GM23248 (cell line): ENCODE data around the gene ENDOV. TPM values are rescaled to one million over a fixed set of nuclear protein-coding genes. Genes with fewer than 3 reads are reported as not detected.

ENCODE experiments used
- DNase-seq: peaks from one replicate; pipeline ENCODE4 v3.0.0-alpha.2; 2015
- H2AFZ ChIP-seq: fragments of 200-600 bp; sonication (generic); 2 replicates; pipeline ENCODE4 v1.6.1; 2016; ENCODE audit warnings: antibody characterized with exemption
- H3F3A ChIP-seq: fragments of 200-600 bp; sonication (generic); 2 replicates; pipeline ENCODE4 v1.6.1; 2016; ENCODE audit warnings: mild to moderate bottlenecking, antibody characterized with exemption, mixed run types; ENCODE audit not compliant: insufficient read depth
- H3K27ac ChIP-seq: fragments of 200-600 bp; sonication (generic); 2 replicates; pipeline ENCODE4 v1.5.1; 2016; ENCODE audit warnings: mild to moderate bottlenecking
- H3K27me3 ChIP-seq: fragments of 200-600 bp; sonication (generic); replicated peaks from 2 replicates; pipeline ENCODE4 v1.6.1; 2016; ENCODE audit warnings: mild to moderate bottlenecking; ENCODE audit not compliant: insufficient read depth
- H3K36me3 ChIP-seq: fragments of 200-600 bp; sonication (generic); 2 replicates; pipeline ENCODE4 v1.6.1; 2016; ENCODE audit warnings: low read depth, mild to moderate bottlenecking
- H3K4me1 ChIP-seq: fragments of 200-600 bp; sonication (generic); 2 replicates; pipeline ENCODE4 v1.6.1; 2016; ENCODE audit warnings: mild to moderate bottlenecking; ENCODE audit not compliant: insufficient read depth
- H3K4me2 ChIP-seq: fragments of 200-600 bp; sonication (generic); one replicate; pipeline ENCODE4 v1.6.1; 2016; ENCODE audit warnings: mild to moderate bottlenecking; ENCODE audit not compliant: unreplicated experiment
- H3K4me3 ChIP-seq: fragments of 200-600 bp; sonication (generic); 2 replicates; pipeline ENCODE4 v1.5.1; 2016; ENCODE audit warnings: mild to moderate bottlenecking
- H3K79me2 ChIP-seq: fragments of 200-600 bp; sonication (generic); 2 replicates; pipeline ENCODE4 v1.6.1; 2016; ENCODE audit warnings: mild to moderate bottlenecking; ENCODE audit not compliant: insufficient read depth
- H3K9ac ChIP-seq: fragments of 200-600 bp; sonication (generic); 2 replicates; pipeline ENCODE4 v1.6.1; 2016; ENCODE audit warnings: mild to moderate bottlenecking
- H3K9me2 ChIP-seq: fragments of 200-600 bp; sonication (generic); 2 replicates; pipeline ENCODE4 v1.6.1; 2016; ENCODE audit warnings: mixed run types, mild to moderate bottlenecking, moderate library complexity; ENCODE audit not compliant: insufficient read depth
- H3K9me3 ChIP-seq: fragments of 200-600 bp; sonication (generic); one replicate; pipeline ENCODE4 v1.6.1; 2017; ENCODE audit warnings: low read depth
- H4K20me1 ChIP-seq: fragments of 200-600 bp; sonication (generic); 2 replicates; pipeline ENCODE4 v1.6.0; 2016; ENCODE audit not compliant: insufficient read depth
- EZH2 ChIP-seq: fragments of 200-600 bp; sonication (generic); IDR thresholded peaks from 2 replicates; pipeline ENCODE4 v1.6.1; 2018; ENCODE audit warnings: antibody characterized with exemption, mild to moderate bottlenecking; ENCODE audit not compliant: insufficient read depth, poor library complexity, severe bottlenecking
- EZH2phosphoT487 ChIP-seq: fragments of 200-600 bp; sonication (generic); IDR thresholded peaks from 2 replicates; pipeline ENCODE4 v1.6.1; 2018; ENCODE audit warnings: antibody characterized with exemption, moderate library complexity, mild to moderate bottlenecking, low read depth; ENCODE audit not compliant: insufficient read depth
- WGBS, 2 experiments: methylation state at CpG; one replicate each; pipeline ENCODE4 v1.1.6; 2015 to 2017; ENCODE audit warnings: low lambda C conversion rate in 2 of 2, low coverage in 1 of 2; ENCODE audit errors: missing lambda C conversion rate in 2 of 2; 5-methylcytosine and 5-hydroxymethylcytosine counted together
- in situ Hi-C: fragments of 300-500 bp; cut with MboI; formaldehyde crosslinking; loops from 2 replicates; pipeline ENCODE4 v1.15.0; 2020
- polyA plus RNA-seq: library from polyadenylated mRNA; unstranded; fragments of >200 nt; fragmentation: Nextera tagmentation; extraction: Ambion mirVana; gene quantifications from 2 replicates; pipeline ENCODE4 v1.2.1, GENCODE V29; 2016
- total RNA-seq: library from RNA; depleted of rRNA; stranded (reverse); fragments of >200 nt; shearing (Covaris generic); gene quantifications from 2 replicates; pipeline ENCODE4 v1.2.3, GENCODE V29; 2014

ENDOV gene
- total and polyA plus RNA-seq, 2 experiments from 2014 or later: 25.1 to 25.7 TPM

- 65 to 66% methylated on average over 28 of the region's 28 CpGs for whole genome bisulfite sequencing, 2 experiments
- in situ Hi-C loops: no loop called here
Measured at GRCh38 chr17:80468781-80469493, 54.0 kb downstream of the ENDOV start.

GRCh38 chr17:80469667-80470066, 54.7 kb downstream of the ENDOV start:
- Histone ChIP-seq H3K4me3 (no peak overlapping the region), H3K4me1 (0 out of 2 replicates have a peak, but pooled peaks cover 2% of the 10 kb centered on the region), H3K79me2 (no peaks in the 10 kb centered on the region), H3K36me3 (no peaks in the 10 kb centered on the region), H3F3A (no peaks in the 10 kb centered on the region), H4K20me1 (no peaks in the 10 kb centered on the region), H3K27ac (no peak overlapping the region), H3K9ac (no peak overlapping the region), H3K9me3 (no peaks in the 10 kb centered on the region), H3K4me2 (no peak overlapping the region), H3K9me2 (no peaks in the 10 kb centered on the region), H3K27me3 (peaks cover 50% of the 10 kb centered on the region), H2AFZ (no peak overlapping the region)
- TF ChIP-seq EZH2phosphoT487 (no peak), EZH2 (no peak)
- in situ Hi-C loops: no loop called here
- no peak for DNase-seq
- WGBS, 2 experiments: 67 to 73% methylated on average over 11 of the region's 11 CpGs

More at GRCh38 chr17:80468781-80469493, 54.0 kb downstream of the ENDOV start:
- Histone ChIP-seq H3K4me2 (no peak overlapping the region), H3K9me2 (no peaks in the 10 kb centered on the region), H3K27ac (no peak overlapping the region), H3F3A (no peaks in the 10 kb centered on the region), H3K4me3 (no peak overlapping the region), H4K20me1 (no peaks in the 10 kb centered on the region), H3K27me3 (peaks cover 42% of the 10 kb centered on the region), H3K4me1 (no peaks in the 10 kb centered on the region), H3K36me3 (no peaks in the 10 kb centered on the region), H3K79me2 (no peaks in the 10 kb centered on the region), H3K9me3 (no peaks in the 10 kb centered on the region), H2AFZ (no peak overlapping the region), H3K9ac (no peak overlapping the region)
- no peak for TF ChIP-seq EZH2phosphoT487
- no peak for TF ChIP-seq EZH2
- no peak for DNase-seq

GRCh38 chr17:80470603-80471002, 55.6 kb downstream of the ENDOV start:
- no peak overlapping the region for H3K9ac ChIP-seq
- H3K4me1 ChIP-seq: 0 out of 2 replicates have a peak, but pooled peaks cover 7% of the 10 kb centered on the region
- 71 to 81% methylated on average over 17 to 21 of the region's 21 CpGs for WGBS, 2 experiments
- no peaks in the 10 kb centered on the region for H3K79me2 ChIP-seq
- DNase-seq: no peak
- H3K9me3 ChIP-seq: no peaks in the 10 kb centered on the region
- H3K4me3 ChIP-seq: no peak overlapping the region
- no peak overlapping the region for H2AFZ ChIP-seq
- H3K27me3 ChIP-seq: peaks cover 52% of the 10 kb centered on the region
- TF ChIP-seq EZH2phosphoT487 (no peak), EZH2 (no peak)
- no peaks in the 10 kb centered on the region for H3K36me3 ChIP-seq
- H3K9me2 ChIP-seq: no peaks in the 10 kb centered on the region
- H3K27ac ChIP-seq: no peak overlapping the region
- no peaks in the 10 kb centered on the region for H3F3A ChIP-seq
- no peak overlapping the region for H3K4me2 ChIP-seq
- in situ Hi-C loops: no loop called here
- H4K20me1 ChIP-seq: no peaks in the 10 kb centered on the region

- H3K27me3 ChIP-seq: peaks cover 60% of the 10 kb centered on the region
Measured at GRCh38 chr17:80471922-80472321, 57.0 kb downstream of the ENDOV start.

More at GRCh38 chr17:80471922-80472321, 57.0 kb downstream of the ENDOV start:
- WGBS, 2 experiments: 59 to 62% methylated on average over 8 of the region's 8 CpGs
- Histone ChIP-seq H3K79me2 (no peaks in the 10 kb centered on the region), H3K9me2 (no peaks in the 10 kb centered on the region), H2AFZ (no peak overlapping the region), H3K9me3 (no peaks in the 10 kb centered on the region), H3K9ac (no peak overlapping the region), H4K20me1 (no peaks in the 10 kb centered on the region), H3K4me3 (no peak overlapping the region), H3F3A (no peaks in the 10 kb centered on the region), H3K36me3 (no peaks in the 10 kb centered on the region), H3K27ac (no peak overlapping the region), H3K4me1 (0 out of 2 replicates have a peak, but pooled peaks cover 7% of the 10 kb centered on the region), H3K4me2 (no peak overlapping the region)
- no peak for DNase-seq
- in situ Hi-C loops: no loop called here
- TF ChIP-seq EZH2phosphoT487 (no peak), EZH2 (no peak)
